Colonic mucosa (tissue), 4 donors: Measurements from ENCODE around the gene TEAD2. TPM values are rescaled to one million over a fixed set of nuclear protein-coding genes. Genes with fewer than 3 reads are reported as not detected.

Experiments
- DNase-seq: peaks from one replicate; pipeline ENCODE4 v3.0.0-alpha.2; 2020
- H3K27ac ChIP-seq: fragments of 200-600 bp; one replicate; pipeline ENCODE4 v1.8.0; 2021
- H3K27me3 ChIP-seq: fragments of 200-600 bp; one replicate; pipeline ENCODE4 v1.8.0; 2021
- H3K36me3 ChIP-seq: fragments of 200-600 bp; one replicate; pipeline ENCODE4 v1.8.0; 2021
- H3K4me1 ChIP-seq: fragments of 200-600 bp; one replicate; pipeline ENCODE4 v1.8.0; 2021; ENCODE audit warnings: mild to moderate bottlenecking
- H3K4me3 ChIP-seq: fragments of 200-600 bp; one replicate; pipeline ENCODE4 v1.8.0; 2021
- H3K9ac ChIP-seq, 2 donors: one replicate each; pipeline ENCODE4 v1.7.0; 2013; ENCODE audit warnings: control low read depth in 2 of 2, low read depth in 2 of 2, low read length in 2 of 2
- H3K9me3 ChIP-seq: fragments of 200-600 bp; one replicate; pipeline ENCODE4 v1.8.0; 2021
- CTCF ChIP-seq: fragments of 200-600 bp; IDR thresholded peaks from one replicate; pipeline ENCODE4 v1.8.0; 2022; ENCODE audit warnings: antibody characterized with exemption, mild to moderate bottlenecking
- intact Hi-C: fragments of 100-400 bp; cut with DNase I; formaldehyde crosslinking; loops from one replicate; pipeline ENCODE4 v1.14.1; 2022
- total RNA-seq, 2 donors: library from RNA; stranded (reverse); fragmentation: NEBNext Ultra II Directional in 1 of 2; extraction: Animal tissue kit (Norgen Biotek cat#: 25700) in 1 of 2; gene quantifications; one replicate each; pipeline ENCODE4 v1.2.1, GENCODE V29; 2021
- donor health status: healthy.
- donor health status: DM: no; HTN: no; CAD: no.
- donor health status: DM: no; HTN: no; CAD: no.

The TEAD2 gene
- total RNA-seq, 2 donors from 2014 or later, result 17.0 to 17.7 TPM

DNA sequence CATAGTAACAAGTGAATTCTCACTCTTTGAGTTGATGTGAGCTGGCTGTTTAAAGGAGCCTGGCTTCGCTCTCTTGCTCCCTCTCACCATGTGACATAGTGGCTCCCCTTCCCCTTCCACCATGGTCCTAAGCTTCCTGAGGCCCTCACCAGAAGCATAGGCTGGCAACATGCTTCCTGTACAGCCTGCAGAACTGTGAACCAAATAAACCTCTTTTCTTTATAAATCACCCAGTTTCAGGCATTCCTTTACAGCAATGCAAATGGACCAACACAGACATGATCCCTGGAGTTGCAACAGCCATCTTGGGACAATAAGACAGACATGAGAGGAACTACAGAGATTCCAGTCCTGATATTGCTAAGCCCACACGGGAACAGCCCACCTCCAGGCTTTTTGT is 12.6 kb downstream of the TEAD2 start:
- H3K9ac ChIP-seq, result no peak overlapping the region
- intact Hi-C loops, result no loop called here
- H3K27me3 ChIP-seq, result no peaks in the 10 kb centered on the region
- H3K4me1 ChIP-seq, result no peaks in the 10 kb centered on the region
- H3K4me3 ChIP-seq, result no peak overlapping the region
- TF ChIP-seq CTCF, result no peak
- no peaks in the 10 kb centered on the region for H3K36me3 ChIP-seq
- no peaks in the 10 kb centered on the region for H3K9me3 ChIP-seq
- DNase-seq, result no peak
- no peak overlapping the region for H3K27ac ChIP-seq

GRCh38 chr19:49348305-49349189 is 13.7 kb downstream of the TEAD2 start:
- DNase-seq, result no peak
- H3K4me1 ChIP-seq, result no peaks in the 10 kb centered on the region
- H3K9me3 ChIP-seq, result no peaks in the 10 kb centered on the region
- intact Hi-C loops, result no loop called here
- H3K9ac ChIP-seq, result no peak overlapping the region
- no peaks in the 10 kb centered on the region for H3K27me3 ChIP-seq
- no peaks in the 10 kb centered on the region for H3K36me3 ChIP-seq
- no peak overlapping the region for H3K4me3 ChIP-seq
- H3K27ac ChIP-seq, result no peak overlapping the region
- no peak for TF ChIP-seq CTCF

- Histone ChIP-seq H3K9me3 (no peaks in the 10 kb centered on the region), H3K27me3 (no peaks in the 10 kb centered on the region), H3K4me3 (no peak overlapping the region), H3K27ac (no peak overlapping the region), H3K36me3 (no peaks in the 10 kb centered on the region), H3K4me1 (no peaks in the 10 kb centered on the region), H3K9ac (no peak overlapping the region)
- DNase-seq, result no peak
- intact Hi-C loops, result no loop called here
- no peak for TF ChIP-seq CTCF
These were observed 14.4 kb downstream of the TEAD2 start for GRCh38 chr19:49347835-49348234.

DNA sequence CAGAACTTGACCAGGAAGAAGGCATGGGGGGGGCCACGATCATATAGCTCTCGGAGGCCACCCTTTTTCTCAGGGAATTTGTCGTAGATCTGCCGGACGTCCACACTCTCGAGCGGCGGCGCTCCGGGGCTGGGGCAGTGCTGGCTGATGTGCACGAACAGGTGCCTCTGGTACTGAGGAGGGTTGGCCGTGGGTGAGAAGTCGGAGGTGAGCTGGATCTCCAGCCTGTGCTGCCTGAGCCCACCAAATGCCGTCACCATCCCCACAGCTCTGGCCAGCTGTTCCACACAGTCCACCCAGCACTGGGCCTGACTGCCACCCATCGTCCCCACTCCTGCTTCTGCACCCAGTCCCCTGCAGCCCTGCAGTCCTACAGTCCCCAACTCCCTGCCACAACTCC is 15.0 kb downstream of the TEAD2 start:
- intact Hi-C loops, result no loop called here
- H3K36me3 ChIP-seq, result no peaks in the 10 kb centered on the region
- no peak overlapping the region for H3K9ac ChIP-seq

More for the DNA sequence above, 15.0 kb downstream of the TEAD2 start:
- DNase-seq, result no peak
- Histone ChIP-seq H3K4me3 (no peak overlapping the region), H3K4me1 (no peaks in the 10 kb centered on the region), H3K27ac (no peak overlapping the region), H3K9me3 (no peaks in the 10 kb centered on the region), H3K27me3 (no peaks in the 10 kb centered on the region)
- no peak for TF ChIP-seq CTCF
